NCI-H748 (cell line): Measurements from ENCODE around the gene FAM185A.
"Not testable (repeated sequence)": the region's sequence is repeated elsewhere in the genome, so short reads cannot be mapped to it uniquely, and the experiment has no call there.

ENCODE experiments used
- DNase-seq: peaks from one replicate; lab custom pipeline; 2025; ENCODE audit not compliant: unreplicated experiment; lab: John Stamatoyannopoulos, UW

FAM185A gene

GRCh38 chr7:102776217-102776616 is 27.4 kb downstream of the FAM185A start:
- DNase-seq = not testable (repeated sequence)

GRCh38 chr7:102778663-102779062 is 29.9 kb downstream of the FAM185A start:
- not testable (repeated sequence) for DNase-seq

GRCh38 chr7:102780926-102781325 is 32.1 kb downstream of the FAM185A start:
- not testable (repeated sequence) for DNase-seq

- DNase-seq = not testable (repeated sequence)
Observed at GRCh38 chr7:102788770-102789169, 40.0 kb downstream of the FAM185A start.

- not testable (repeated sequence) for DNase-seq
Observed at GRCh38 chr7:102790364-102791100, 41.7 kb downstream of the FAM185A start.

GRCh38 chr7:102791367-102791766 is 42.6 kb downstream of the FAM185A start:
- not testable (repeated sequence) for DNase-seq

- not testable (repeated sequence) for DNase-seq
Observed at GRCh38 chr7:102791831-102792230, 43.0 kb downstream of the FAM185A start.

GRCh38 chr7:102794567-102794966 is 45.8 kb downstream of the FAM185A start:
- DNase-seq = not testable (repeated sequence)

GRCh38 chr7:102795987-102796595 is 47.3 kb downstream of the FAM185A start:
- DNase-seq = not testable (repeated sequence)

GRCh38 chr7:102806613-102807012 is 57.8 kb downstream of the FAM185A start:
- no peak for DNase-seq

GRCh38 chr7:102810916-102811315 is 62.1 kb downstream of the FAM185A start:
- DNase-seq = no peak

GRCh38 chr7:102811942-102812678 is 63.3 kb downstream of the FAM185A start:
- DNase-seq = no peak

- DNase-seq = no peak
Observed at GRCh38 chr7:102813191-102814024, 64.6 kb downstream of the FAM185A start.

- no peak for DNase-seq
Observed at GRCh38 chr7:102814025-102814471, 65.2 kb downstream of the FAM185A start.

- DNase-seq = no peak
Observed at GRCh38 chr7:102817616-102818573, 69.1 kb downstream of the FAM185A start.

GRCh38 chr7:102819151-102819550 is 70.4 kb downstream of the FAM185A start:
- no peak for DNase-seq

- no peak for DNase-seq
Observed at GRCh38 chr7:102821994-102822747, 73.4 kb downstream of the FAM185A start.

- no peak for DNase-seq
Observed at GRCh38 chr7:102823390-102824119, 74.8 kb downstream of the FAM185A start.
